MG63 (cell line): ENCODE data around the gene PGLYRP2. TPM values are rescaled to one million over a fixed set of nuclear protein-coding genes. Genes with fewer than 3 reads are reported as not detected.
A peak's percentile ranks its signal among the peaks of the same experiment; 100 is the strongest.

Experiments used
- DNase-seq: peaks from one replicate; pipeline ENCODE4 v3.0.0-alpha.2; 2020
- H3K27me3 ChIP-seq: fragments of 250-450 bp; sonication (Bioruptor Pico); 2 replicates; pipeline ENCODE4 v1.5.1; 2020; ENCODE audit warnings: mild to moderate bottlenecking, moderate library complexity
- H3K36me3 ChIP-seq: fragments of 250-450 bp; sonication (Bioruptor Pico); 2 replicates; pipeline ENCODE4 v1.5.1; 2020; ENCODE audit warnings: mild to moderate bottlenecking, moderate library complexity
- H3K4me3 ChIP-seq: fragments of 250-450 bp; sonication (Bioruptor Pico); 2 replicates; pipeline ENCODE4 v1.5.1; 2020; ENCODE audit warnings: mild to moderate bottlenecking, moderate library complexity
- H3K9me3 ChIP-seq: fragments of 250-450 bp; sonication (Bioruptor Pico); 2 replicates; pipeline ENCODE4 v1.5.1; 2020; ENCODE audit warnings: mild to moderate bottlenecking, moderate library complexity
- total RNA-seq: library from RNA; depleted of rRNA; stranded (reverse); fragments of >200 nt; shearing (Covaris generic); gene quantifications from 2 replicates; pipeline ENCODE4 v1.2.3, GENCODE V29; 2014; ENCODE audit warnings: low replicate concordance

The PGLYRP2 gene
- total RNA-seq, 1 experiment from 2014 or later: not detected

GRCh38 chr19:15449620-15450527 is 29.4 kb downstream of the PGLYRP2 start, which contains the start of gene WIZ:
WIZ (minus strand) TSS chr19:15449956; CDS start chr19:15448307, 1,649 bp downstream.
- peak within 1 kb of the TSS; percentile 38 for H3K4me3 ChIP-seq
- DNase-seq: peak; percentile 85
- no peaks in the 10 kb centered on the region for H3K36me3 ChIP-seq
- H3K27me3 ChIP-seq: no peaks in the 10 kb centered on the region; the same call in 1 of the 2 replicates
- no peaks in the 10 kb centered on the region for H3K9me3 ChIP-seq

DNA sequence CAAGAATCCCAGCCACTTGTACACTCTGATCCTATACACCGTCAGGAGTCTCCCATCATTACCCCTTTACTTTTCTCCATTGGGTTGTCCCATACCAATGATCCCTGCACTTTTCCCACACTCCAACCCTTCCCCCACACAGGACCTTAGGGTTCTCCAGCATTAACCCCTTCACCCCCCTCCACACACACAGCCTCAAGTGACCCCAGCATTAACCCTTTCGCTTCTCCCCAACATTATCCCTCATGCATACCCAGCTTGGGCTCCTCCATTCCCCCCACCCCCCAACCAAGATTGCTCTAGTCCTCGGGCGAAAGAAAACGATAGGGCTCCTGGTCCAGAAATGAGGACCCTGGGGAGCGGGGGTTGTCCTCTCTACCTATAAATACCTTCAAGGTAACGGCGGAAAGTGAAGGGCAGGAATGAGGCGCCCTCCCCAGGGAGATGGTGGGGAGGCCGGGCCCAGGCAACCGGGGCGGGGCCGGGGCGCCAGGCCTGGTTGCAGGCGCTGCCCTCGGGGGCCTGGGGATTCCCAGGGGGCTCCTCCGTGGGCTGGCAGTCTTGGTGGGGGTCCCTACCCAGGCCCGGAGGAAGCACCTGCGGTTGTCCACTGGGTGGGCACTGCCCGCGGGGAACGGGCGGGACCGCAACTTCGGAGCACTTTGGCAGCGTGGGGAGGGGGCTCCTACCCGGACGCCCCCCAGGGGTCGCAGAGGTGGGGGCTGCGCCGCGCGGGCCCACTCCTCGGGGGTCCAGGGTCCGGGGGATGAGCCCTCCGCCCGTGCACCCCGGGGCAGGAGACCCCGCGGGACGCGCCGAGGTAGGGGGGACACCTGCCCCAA is 30.3 kb downstream of the PGLYRP2 start:
- DNase-seq: no peak
- Histone ChIP-seq H3K4me3 (peak overlapping the region; percentile 38), H3K27me3 (no peaks in the 10 kb centered on the region; the same call in 1 of the 2 replicates), H3K9me3 (no peaks in the 10 kb centered on the region), H3K36me3 (no peaks in the 10 kb centered on the region)

- Histone ChIP-seq H3K27me3 (no peaks in the 10 kb centered on the region; the same call in 1 of the 2 replicates), H3K36me3 (no peaks in the 10 kb centered on the region), H3K4me3 (no peak overlapping the region), H3K9me3 (no peaks in the 10 kb centered on the region)
- DNase-seq: no peak
Measured at GRCh38 chr19:15448044-15448777, 31.1 kb downstream of the PGLYRP2 start.

DNA sequence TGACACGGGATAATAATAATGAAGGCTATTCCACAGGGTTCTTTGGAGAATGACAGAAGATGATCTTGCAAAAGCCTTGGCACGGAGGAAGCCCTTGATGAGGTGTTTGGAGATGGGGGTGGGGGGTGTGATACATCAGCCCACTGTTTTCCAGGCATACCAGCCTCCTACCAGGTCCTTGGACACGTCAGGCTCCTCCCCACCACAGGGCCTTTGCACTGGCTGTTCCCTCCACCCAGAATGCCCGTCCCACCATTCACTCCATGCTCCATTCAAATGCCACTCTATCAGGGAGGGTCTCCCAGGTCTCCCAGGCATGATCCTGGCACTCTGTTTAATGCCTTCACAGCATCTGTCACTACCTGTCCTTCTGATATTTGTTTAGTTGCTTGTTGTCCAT is 32.2 kb downstream of the PGLYRP2 start:
- H3K36me3 ChIP-seq: no peaks in the 10 kb centered on the region
- no peak for DNase-seq
- H3K4me3 ChIP-seq: no peak overlapping the region
- H3K9me3 ChIP-seq: no peaks in the 10 kb centered on the region
- H3K27me3 ChIP-seq: no peaks in the 10 kb centered on the region; the same call in 1 of the 2 replicates

DNA sequence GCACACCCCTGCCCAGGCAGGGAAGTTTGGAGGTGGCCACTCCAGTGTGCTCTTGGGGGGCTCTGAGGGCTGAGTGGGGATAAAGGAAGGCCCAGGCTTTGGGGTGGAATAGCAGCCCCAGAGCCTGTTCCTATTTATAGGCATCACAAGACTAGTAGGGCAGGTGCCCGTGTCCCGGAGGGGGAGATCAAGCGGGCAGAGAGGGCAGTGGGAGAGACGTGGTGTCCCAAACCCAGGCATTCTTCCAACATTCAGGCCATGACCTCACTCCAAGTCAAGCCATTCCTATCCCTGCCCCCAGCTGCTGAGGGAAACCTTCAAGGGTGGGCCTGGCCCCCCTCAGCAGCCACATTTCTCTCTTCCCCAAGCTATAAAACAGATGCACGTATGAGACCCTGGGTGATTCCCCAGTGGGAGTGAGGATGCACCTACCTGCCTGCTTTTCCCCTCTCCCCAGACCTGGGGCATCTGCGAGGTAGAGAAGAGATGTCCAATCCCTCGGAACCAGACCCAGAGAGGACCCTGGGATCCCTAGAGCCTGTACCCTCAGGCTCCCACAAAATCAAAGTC is 33.4 kb downstream of the PGLYRP2 start:
- no peak for DNase-seq
- no peaks in the 10 kb centered on the region for H3K9me3 ChIP-seq
- no peaks in the 10 kb centered on the region for H3K36me3 ChIP-seq
- H3K27me3 ChIP-seq: no peaks in the 10 kb centered on the region; the same call in 1 of the 2 replicates
- H3K4me3 ChIP-seq: no peak overlapping the region

DNA sequence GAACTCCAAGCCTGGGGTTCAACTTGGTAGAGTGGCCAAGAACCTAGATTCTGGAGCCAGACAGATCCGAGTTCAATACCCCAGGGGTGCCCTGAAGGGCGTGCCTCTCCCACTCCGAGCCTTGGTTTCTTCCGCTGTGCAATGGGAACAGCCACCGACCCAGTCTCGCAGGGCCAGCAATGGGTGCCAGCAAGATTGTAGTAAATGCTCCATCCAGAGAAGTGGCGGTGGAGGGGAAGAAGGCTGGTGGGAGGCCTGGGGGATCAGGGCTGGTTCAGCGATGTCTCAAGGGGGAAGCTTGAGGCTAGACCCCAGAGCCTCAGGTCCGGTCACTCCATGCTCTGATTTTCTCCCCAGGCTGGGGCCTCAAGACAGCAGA is 34.1 kb downstream of the PGLYRP2 start:
- no peak for DNase-seq
- no peak overlapping the region for H3K4me3 ChIP-seq
- no peaks in the 10 kb centered on the region for H3K9me3 ChIP-seq
- no peaks in the 10 kb centered on the region for H3K36me3 ChIP-seq
- H3K27me3 ChIP-seq: no peaks in the 10 kb centered on the region; the same call in 1 of the 2 replicates

DNA sequence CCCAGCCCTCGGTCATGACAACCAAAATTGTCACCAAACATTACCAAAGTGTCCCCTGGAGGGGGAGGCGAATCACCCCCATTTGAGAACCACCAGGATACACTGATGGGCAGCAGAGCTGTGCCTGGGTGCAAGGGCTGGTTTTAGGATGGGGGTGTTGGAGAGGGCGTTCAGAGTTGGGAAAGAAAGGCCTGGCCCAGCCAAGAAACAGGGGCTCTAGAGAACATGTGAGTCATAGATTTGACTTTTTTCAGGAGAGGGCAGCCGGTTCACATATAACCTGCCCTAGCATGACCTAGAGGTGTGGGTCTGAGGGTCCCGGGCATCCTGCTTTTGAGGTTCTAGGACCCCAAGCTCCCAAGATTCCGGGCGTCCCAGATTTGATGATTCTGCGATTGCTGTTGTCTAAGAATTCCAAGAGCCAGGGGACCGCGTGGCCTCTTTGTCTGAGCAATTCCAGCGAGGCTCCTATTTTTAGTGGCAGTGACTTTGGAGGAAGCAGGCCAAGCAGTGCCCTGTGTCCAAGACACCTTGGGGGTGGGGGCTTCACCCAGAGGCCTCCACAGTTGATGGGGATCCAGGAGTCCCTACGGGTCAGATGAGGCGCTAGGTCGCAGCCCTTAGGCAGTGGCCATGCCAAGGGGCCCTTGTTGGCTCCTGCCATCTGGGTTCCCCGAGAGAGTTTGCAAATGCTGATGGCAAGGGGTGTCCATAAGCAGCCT is 34.6 kb downstream of the PGLYRP2 start:
- Histone ChIP-seq H3K27me3 (no peaks in the 10 kb centered on the region; the same call in 1 of the 2 replicates), H3K4me3 (no peak overlapping the region), H3K36me3 (no peaks in the 10 kb centered on the region), H3K9me3 (no peaks in the 10 kb centered on the region)
- no peak for DNase-seq

DNA sequence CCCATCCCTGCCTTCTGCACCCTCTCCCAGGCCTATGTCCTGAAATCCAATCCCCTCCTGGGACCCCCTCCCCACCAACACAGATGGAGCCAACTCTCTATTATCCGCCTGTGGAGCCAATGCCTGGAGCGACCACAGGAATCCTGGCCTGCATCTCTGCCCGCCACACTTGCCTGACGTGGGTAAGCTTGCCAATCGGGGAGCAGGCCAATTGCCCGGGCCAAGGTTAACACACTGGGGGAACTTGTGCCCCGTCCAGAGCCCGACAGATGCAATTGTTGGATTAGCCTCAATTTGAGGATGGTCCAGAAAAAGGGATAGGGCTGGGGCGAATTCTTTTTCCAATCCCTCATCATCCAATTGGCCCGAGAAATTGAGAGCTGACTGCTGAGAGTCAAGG is 35.5 kb downstream of the PGLYRP2 start:
- Histone ChIP-seq H3K27me3 (no peaks in the 10 kb centered on the region; the same call in 1 of the 2 replicates), H3K4me3 (no peak overlapping the region), H3K9me3 (no peaks in the 10 kb centered on the region), H3K36me3 (no peaks in the 10 kb centered on the region)
- DNase-seq: peak; percentile 98

DNA sequence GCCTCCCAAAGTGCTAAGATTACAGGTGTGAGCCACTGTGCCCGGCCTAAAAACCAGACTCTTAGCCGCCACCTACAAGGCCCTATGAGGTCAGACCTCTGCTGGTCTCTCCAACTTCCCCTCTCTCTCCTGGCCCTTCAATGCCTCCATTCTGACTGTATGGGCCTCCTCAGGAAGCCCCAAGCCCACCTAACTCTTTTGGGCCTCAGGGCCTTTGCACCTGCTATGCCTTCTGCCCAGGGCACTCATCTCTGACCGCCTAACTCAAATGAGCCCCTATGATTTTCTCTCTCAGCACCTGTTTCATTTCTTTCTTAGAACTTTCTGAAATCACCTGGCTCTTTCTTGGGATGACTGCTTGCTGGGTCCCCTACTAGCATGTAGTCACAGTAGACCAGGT is 36.0 kb downstream of the PGLYRP2 start:
- H3K9me3 ChIP-seq: no peaks in the 10 kb centered on the region
- H3K27me3 ChIP-seq: no peaks in the 10 kb centered on the region; the same call in 1 of the 2 replicates
- no peak for DNase-seq

DNA sequence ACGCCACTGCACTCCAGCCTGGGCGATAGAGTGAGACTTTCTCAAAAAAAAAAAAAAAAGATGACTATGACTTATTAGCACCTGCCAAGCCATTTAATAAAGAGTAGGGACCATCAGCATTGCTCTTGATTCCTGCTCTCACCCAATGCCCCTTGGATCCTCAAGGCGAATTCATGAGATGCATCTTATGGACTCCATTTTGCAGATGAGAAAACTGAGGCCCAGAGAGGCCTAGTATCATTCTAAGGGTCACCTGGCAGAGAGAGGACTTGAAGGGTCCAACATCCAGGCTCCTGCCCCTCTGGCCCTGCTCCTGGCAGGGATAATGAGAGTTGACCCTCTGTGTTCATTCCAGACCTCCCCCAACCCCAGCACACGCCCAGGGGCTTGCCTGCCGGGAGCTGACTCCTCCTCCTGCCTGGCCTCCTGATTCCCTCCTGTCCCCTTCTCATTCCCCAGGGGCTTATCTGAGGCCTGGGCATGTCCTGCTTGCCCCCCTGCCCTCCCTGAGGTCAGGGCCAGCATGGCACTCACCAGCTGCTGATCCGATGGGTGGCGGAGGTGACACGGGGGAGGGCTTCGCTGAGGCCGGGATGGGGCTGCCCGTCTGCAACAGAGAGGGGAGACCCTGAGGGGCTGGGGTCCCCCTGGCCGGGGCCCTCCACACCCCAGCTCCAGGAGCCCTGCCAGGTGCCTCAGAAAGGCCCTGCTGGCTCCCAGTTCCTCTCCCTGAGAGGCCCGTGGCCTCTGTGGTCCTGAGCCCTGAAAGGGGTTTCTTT is 37.0 kb downstream of the PGLYRP2 start:
- no peaks in the 10 kb centered on the region for H3K9me3 ChIP-seq

More for the DNA sequence above, 36.0 kb downstream of the PGLYRP2 start:
- no peak overlapping the region for H3K4me3 ChIP-seq
- no peaks in the 10 kb centered on the region for H3K36me3 ChIP-seq

GRCh38 chr19:15441317-15441716 is 38.0 kb downstream of the PGLYRP2 start:
- Histone ChIP-seq H3K9me3 (no peaks in the 10 kb centered on the region), H3K4me3 (no peak overlapping the region), H3K36me3 (no peaks in the 10 kb centered on the region), H3K27me3 (no peaks in the 10 kb centered on the region)
- DNase-seq: no peak

More for the DNA sequence above, 37.0 kb downstream of the PGLYRP2 start:
- H3K27me3 ChIP-seq: no peaks in the 10 kb centered on the region
- no peak for DNase-seq
- H3K4me3 ChIP-seq: no peak overlapping the region
- H3K36me3 ChIP-seq: no peaks in the 10 kb centered on the region

DNA sequence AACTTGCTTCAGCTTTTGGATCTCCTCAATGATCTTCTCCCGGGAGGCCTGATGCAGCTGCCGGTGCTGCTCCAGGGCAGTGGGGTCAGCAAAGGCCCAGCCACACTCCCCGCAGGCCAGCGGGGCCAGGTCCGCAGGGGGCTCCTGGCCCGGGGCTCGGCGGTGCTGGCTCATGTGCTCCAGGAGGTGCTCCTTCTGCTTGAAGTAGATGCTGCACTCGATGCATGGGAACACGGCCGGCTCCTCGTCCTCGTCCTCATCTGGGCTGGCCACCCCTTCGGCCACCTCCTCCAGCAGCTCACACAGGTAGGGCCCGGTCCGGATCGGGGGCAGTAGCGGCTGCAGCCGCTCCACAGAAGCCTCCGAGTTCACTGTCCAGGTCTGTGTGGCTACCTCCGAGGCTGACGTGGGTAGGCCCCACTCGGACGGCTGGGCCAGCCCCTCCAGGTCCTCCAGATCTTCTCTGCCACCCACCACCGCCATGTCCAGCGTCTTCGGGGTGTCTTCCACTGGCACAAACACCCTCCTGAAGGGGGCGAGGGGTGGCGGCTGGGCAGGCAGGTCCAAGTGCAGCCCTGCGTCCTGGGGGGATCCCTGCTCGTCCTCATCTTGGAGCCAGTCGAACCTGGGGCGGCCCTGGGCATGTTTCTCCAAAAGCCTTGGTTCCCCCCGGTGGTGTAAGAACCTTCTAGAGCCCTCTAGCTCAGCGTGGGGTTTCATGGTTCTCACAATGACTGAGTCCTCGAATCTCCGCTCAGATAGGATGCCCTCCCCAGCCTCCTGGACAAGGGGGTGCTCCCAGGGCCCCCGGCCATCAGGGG is 39.3 kb downstream of the PGLYRP2 start:
- no peak for DNase-seq
- no peaks in the 10 kb centered on the region for H3K9me3 ChIP-seq
- H3K36me3 ChIP-seq: no peaks in the 10 kb centered on the region
- H3K27me3 ChIP-seq: no peaks in the 10 kb centered on the region
- H3K4me3 ChIP-seq: no peak overlapping the region

DNA sequence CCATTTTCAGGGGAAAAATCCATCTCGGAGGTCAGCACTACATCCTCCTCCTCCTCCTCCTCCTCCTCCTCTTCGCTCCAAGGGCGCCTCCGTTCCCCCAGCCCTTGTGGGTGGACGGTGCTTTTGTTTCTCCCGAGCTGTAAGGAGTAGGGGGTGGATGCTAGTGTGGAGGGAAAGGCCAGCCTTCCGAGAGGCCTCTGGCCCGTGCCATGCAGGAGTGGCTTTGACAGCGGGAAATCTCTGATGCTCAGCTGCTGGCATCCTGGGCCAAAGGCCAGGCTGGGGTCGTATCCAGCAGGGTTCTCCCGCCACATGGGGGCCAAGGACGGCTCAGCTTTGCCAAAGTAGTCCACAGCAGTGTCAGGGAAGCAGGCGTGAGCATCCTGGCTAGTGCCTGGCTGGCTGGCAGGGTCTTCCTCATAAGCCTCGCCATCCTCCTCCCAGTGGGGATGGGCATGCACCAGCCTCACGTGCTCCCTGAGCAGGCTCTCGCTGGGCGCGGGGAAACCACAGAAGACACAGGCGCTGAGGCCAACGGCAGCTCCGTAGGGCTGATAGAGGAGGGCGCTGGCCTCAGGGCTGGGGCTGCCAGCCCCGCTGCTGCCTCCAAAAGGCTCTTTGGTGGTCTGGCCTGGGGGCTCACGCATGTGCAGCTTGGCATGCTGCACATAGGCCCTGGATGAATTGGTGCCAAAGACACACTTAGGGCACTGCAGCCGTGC is 40.1 kb downstream of the PGLYRP2 start:
- Histone ChIP-seq H3K4me3 (no peak overlapping the region), H3K9me3 (no peaks in the 10 kb centered on the region), H3K27me3 (no peaks in the 10 kb centered on the region), H3K36me3 (no peaks in the 10 kb centered on the region)
- DNase-seq: peak; percentile 35

- DNase-seq: no peak
- Histone ChIP-seq H3K9me3 (no peaks in the 10 kb centered on the region), H3K36me3 (no peaks in the 10 kb centered on the region), H3K27me3 (no peaks in the 10 kb centered on the region), H3K4me3 (no peak overlapping the region)
Measured at GRCh38 chr19:15438577-15438976, 40.7 kb downstream of the PGLYRP2 start.
